ENCODE results near the gene CELA1. TPM values are rescaled to one million over a fixed set of nuclear protein-coding genes. Genes with fewer than 3 reads are reported as not detected.

CELA1 gene
- total RNA-seq, 1 experiment from 2014 or later: not detected

- Mint-ChIP-seq H3K36me3 (ENCODE audit: insufficient read depth, unreplicated experiment) (no peaks in the 10 kb centered on the region), H3K9me3 (ENCODE audit: low read depth, unreplicated experiment) (no peaks in the 10 kb centered on the region), H3K4me1 (ENCODE audit: low read depth, unreplicated experiment) (no peaks in the 10 kb centered on the region), H3K4me3 (ENCODE audit: low read depth, unreplicated experiment) (no peak overlapping the region), H3K27me3 (ENCODE audit: unreplicated experiment) (no peaks in the 10 kb centered on the region), H3K27ac (ENCODE audit: unreplicated experiment) (no peak overlapping the region)
- DNase-seq: no peak
- no TSS peak for BruUV-seq (replicated peaks)
- intact Hi-C loops (cut with micrococcal nuclease; ENCODE audit: unreplicated experiment): no loop called here
- CTCF ChIA-PET: no interaction called here
- TF ChIP-seq CTCF (IDR thresholded peaks at IDR 0.05; ENCODE audit: unreplicated experiment): no peak
These were observed 12.9 kb downstream of the CELA1 start for GRCh38 chr12:51333536-51333935.

GRCh38 chr12:51330186-51330585 lies 16.3 kb downstream of the CELA1 start:
- DNase-seq: no peak
- intact Hi-C loops (cut with micrococcal nuclease; ENCODE audit: unreplicated experiment): no loop called here
- H3K36me3 Mint-ChIP-seq (ENCODE audit: insufficient read depth, unreplicated experiment): no peaks in the 10 kb centered on the region
- H3K27me3 Mint-ChIP-seq (ENCODE audit: unreplicated experiment): no peaks in the 10 kb centered on the region
- H3K4me3 Mint-ChIP-seq (ENCODE audit: low read depth, unreplicated experiment): no peak overlapping the region
- no TSS peak for BruUV-seq (replicated peaks)
- no peak for TF ChIP-seq CTCF (IDR thresholded peaks at IDR 0.05; ENCODE audit: unreplicated experiment)
- H3K9me3 Mint-ChIP-seq (ENCODE audit: low read depth, unreplicated experiment): no peaks in the 10 kb centered on the region
- H3K4me1 Mint-ChIP-seq (ENCODE audit: low read depth, unreplicated experiment): peaks cover 10% of the 10 kb centered on the region
- CTCF ChIA-PET: no interaction called here
- no peak overlapping the region for H3K27ac Mint-ChIP-seq (ENCODE audit: unreplicated experiment)

DNA sequence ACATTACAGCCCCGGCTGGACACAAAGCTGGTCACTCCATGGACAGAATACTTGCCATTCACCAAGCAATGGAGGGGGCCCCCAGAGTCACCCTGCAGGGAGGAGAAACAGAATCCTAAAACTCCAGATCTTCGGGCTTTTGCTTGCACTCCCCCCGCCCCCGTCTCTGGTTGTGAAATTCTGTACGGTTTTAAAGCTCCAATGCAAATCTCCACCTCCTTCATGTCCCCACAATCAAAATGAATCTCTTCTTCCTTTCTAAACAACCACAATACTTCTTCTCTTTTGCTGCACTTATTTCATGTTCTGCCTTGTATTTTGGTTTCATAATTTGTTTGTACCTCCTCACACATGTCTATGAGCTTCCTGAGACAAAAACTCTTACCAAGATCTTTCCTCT lies 16.7 kb downstream of the CELA1 start:
- TF ChIP-seq CTCF (IDR thresholded peaks at IDR 0.05; ENCODE audit: unreplicated experiment): no peak
- peaks cover 10% of the 10 kb centered on the region for H3K4me1 Mint-ChIP-seq (ENCODE audit: low read depth, unreplicated experiment)
- BruUV-seq (replicated peaks): no TSS peak
- no peaks in the 10 kb centered on the region for H3K36me3 Mint-ChIP-seq (ENCODE audit: insufficient read depth, unreplicated experiment)
- no peak for DNase-seq
- H3K27ac Mint-ChIP-seq (ENCODE audit: unreplicated experiment): no peak overlapping the region
- H3K27me3 Mint-ChIP-seq (ENCODE audit: unreplicated experiment): no peaks in the 10 kb centered on the region
- CTCF ChIA-PET: no interaction called here
- H3K9me3 Mint-ChIP-seq (ENCODE audit: low read depth, unreplicated experiment): no peaks in the 10 kb centered on the region
- intact Hi-C loops (cut with micrococcal nuclease; ENCODE audit: unreplicated experiment): no loop called here
- H3K4me3 Mint-ChIP-seq (ENCODE audit: low read depth, unreplicated experiment): no peak overlapping the region

GRCh38 chr12:51328587-51328986 lies 17.9 kb downstream of the CELA1 start:
- Mint-ChIP-seq H3K27me3 (ENCODE audit: unreplicated experiment) (no peaks in the 10 kb centered on the region), H3K4me3 (ENCODE audit: low read depth, unreplicated experiment) (no peak overlapping the region), H3K27ac (ENCODE audit: unreplicated experiment) (no peak overlapping the region), H3K4me1 (ENCODE audit: low read depth, unreplicated experiment) (peaks cover 10% of the 10 kb centered on the region), H3K9me3 (ENCODE audit: low read depth, unreplicated experiment) (no peaks in the 10 kb centered on the region), H3K36me3 (ENCODE audit: insufficient read depth, unreplicated experiment) (no peaks in the 10 kb centered on the region)
- no peak for TF ChIP-seq CTCF (IDR thresholded peaks at IDR 0.05; ENCODE audit: unreplicated experiment)
- BruUV-seq (replicated peaks): no TSS peak
- intact Hi-C loops (cut with micrococcal nuclease; ENCODE audit: unreplicated experiment): no loop called here
- no peak for DNase-seq
- CTCF ChIA-PET: no interaction called here
